Endothelial cell of umbilical vein (primary cell): ENCODE measurements around the gene DAPK3. TPM values are rescaled to one million over a fixed set of nuclear protein-coding genes. Genes with fewer than 3 reads are reported as not detected.
A peak's percentile ranks its signal among the peaks of the same experiment; 100 is the strongest.

Experiments used
- BruUV-seq: library from RNA; stranded (reverse); fragments of 400-500 nt; replicated peaks from 2 replicates; lab custom pipeline; 2021; lab: Mats Ljungman, UMichigan
- CTCF ChIA-PET: fragments of 300-600, 350-600 bp; sonication (Branson Sonifier 250); formaldehyde crosslinking; loops from one replicate; lab custom pipeline; 2021; ENCODE audit warnings: antibody characterized with exemption, inconsistent platforms; lab: Charles Lee
- POLR2A ChIA-PET: fragments of 300-600, 350-600 bp; sonication (Branson Sonifier 250); formaldehyde crosslinking; loops from one replicate; lab custom pipeline; 2021; ENCODE audit warnings: antibody characterized with exemption, inconsistent platforms; lab: Charles Lee
- DNase-seq: peaks from one replicate; pipeline ENCODE4 v3.0.0-alpha.2; 2011; ENCODE audit warnings: low read depth, low spot score
- FAIRE-seq: peaks from 2 replicates; lab custom pipeline; 2011; peaks lifted over from hg19 to GRCh38; lab: Jason Lieb, UNC
- H2AFZ ChIP-seq: 2 replicates; pipeline ENCODE4 v1.6.0; 2012; ENCODE audit warnings: low read depth, low read length, control low read depth, inconsistent platforms
- H3K27ac ChIP-seq: 2 replicates; pipeline ENCODE4 v1.5.1; 2011; ENCODE audit warnings: low read depth, mild to moderate bottlenecking, control low read depth, low read length, moderate library complexity; ENCODE audit not compliant: insufficient read depth
- H3K27me3 ChIP-seq, 2 experiments: 2 replicates each; pipeline versions ENCODE4 v1.6.0 to v1.6.1; 2011; ENCODE audit warnings: low read length in 2 of 2, mixed read lengths in 1 of 2; ENCODE audit not compliant: control insufficient read depth in 2 of 2, insufficient read depth in 2 of 2
- H3K36me3 ChIP-seq, 2 experiments: 2 replicates in 1 of 2; 3 replicates in 1 of 2; pipeline ENCODE4 v1.5.1; 2011; ENCODE audit warnings: low read length in 2 of 2, mild to moderate bottlenecking in 1 of 2, moderate library complexity in 1 of 2; ENCODE audit not compliant: control insufficient read depth in 2 of 2, insufficient read depth in 2 of 2; ENCODE audit errors: extremely low read depth in 1 of 2
- H3K4me1 ChIP-seq: 3 replicates; pipeline ENCODE4 v1.5.1; 2011; ENCODE audit warnings: mild to moderate bottlenecking, low read length; ENCODE audit not compliant: control insufficient read depth, insufficient read depth; ENCODE audit errors: extremely low read depth
- H3K4me2 ChIP-seq: 2 replicates; pipeline ENCODE4 v1.6.1; 2011; ENCODE audit warnings: low read length, control low read depth, mixed read lengths; ENCODE audit not compliant: insufficient read depth
- H3K4me3 ChIP-seq, 3 experiments: fragments of 200-600 bp in 1 of 3; sonication (generic), shearing (Covaris generic) in 1 of 3; replicated peaks in 1 of 3; 2 replicates each; pipeline ENCODE4 v1.5.1; 2011 to 2016; ENCODE audit warnings: control low read depth in 3 of 3, low read length in 3 of 3, mild to moderate bottlenecking in 2 of 3, inconsistent platforms in 1 of 3, low read depth in 1 of 3, moderate library complexity in 1 of 3; ENCODE audit not compliant: insufficient read depth in 1 of 3
- H3K79me2 ChIP-seq: 2 replicates; pipeline ENCODE4 v1.6.0; 2012; ENCODE audit warnings: low read length, inconsistent platforms; ENCODE audit not compliant: control insufficient read depth, insufficient read depth
- H3K9ac ChIP-seq: replicated peaks from 2 replicates; pipeline ENCODE3; 2011; ENCODE audit warnings: low read length, control low read depth; ENCODE audit not compliant: insufficient read depth; ENCODE audit errors: extremely low read depth
- H3K9me1 ChIP-seq: replicated peaks from 3 replicates; pipeline ENCODE4 v1.6.0; 2011; ENCODE audit warnings: mild to moderate bottlenecking, low read length; ENCODE audit not compliant: control insufficient read depth, insufficient read depth; ENCODE audit errors: extremely low read depth
- H3K9me3 ChIP-seq: replicated peaks from 2 replicates; pipeline ENCODE4 v1.5.1; 2012; ENCODE audit warnings: low read length, inconsistent platforms; ENCODE audit not compliant: control insufficient read depth, insufficient read depth
- H4K20me1 ChIP-seq: replicated peaks from 2 replicates; pipeline ENCODE3; 2011; ENCODE audit warnings: mild to moderate bottlenecking, low read length; ENCODE audit not compliant: control insufficient read depth, insufficient read depth; ENCODE audit errors: extremely low read depth
- EZH2 ChIP-seq: IDR thresholded peaks from 2 replicates; pipeline ENCODE4 v1.6.1; 2012; ENCODE audit warnings: borderline replicate concordance, low read depth, mild to moderate bottlenecking, moderate library complexity, low read length, inconsistent platforms; ENCODE audit not compliant: severe bottlenecking
- FOS ChIP-seq: IDR thresholded peaks from 2 replicates; pipeline ENCODE4 v1.6.1; 2011; ENCODE audit warnings: mild to moderate bottlenecking, low read length, moderate library complexity, borderline replicate concordance; ENCODE audit not compliant: insufficient read depth
- GATA2 ChIP-seq: IDR thresholded peaks from 2 replicates; pipeline ENCODE4 v1.7.0; 2011; ENCODE audit warnings: low read depth, mild to moderate bottlenecking, moderate library complexity, mixed read lengths, low read length; ENCODE audit not compliant: insufficient read length, insufficient read depth
- JUN ChIP-seq: IDR thresholded peaks from 2 replicates; pipeline ENCODE4 v1.6.1; 2011; ENCODE audit warnings: borderline replicate concordance, low read depth; ENCODE audit not compliant: insufficient read length, insufficient read depth
- MAX ChIP-seq: IDR thresholded peaks from 2 replicates; pipeline ENCODE4 v1.6.1; 2011; ENCODE audit not compliant: insufficient read depth, insufficient read length
- MYC ChIP-seq: IDR thresholded peaks from one replicate; pipeline ENCODE4 v1.6.1; 2011; ENCODE audit warnings: mild to moderate bottlenecking, low read depth, low read length
- POLR2A ChIP-seq: IDR thresholded peaks from 2 replicates; pipeline ENCODE4 v1.6.1; 2012; ENCODE audit warnings: low read depth, mild to moderate bottlenecking, control low read depth, low read length
- POLR2AphosphoS5 ChIP-seq: IDR thresholded peaks from 2 replicates; pipeline ENCODE4 v1.6.1; 2012; ENCODE audit warnings: low read depth, mild to moderate bottlenecking, control low read depth, low read length, moderate library complexity; ENCODE audit not compliant: insufficient read depth
- dilution Hi-C: fragments of 300-500 bp; cut with MboI; formaldehyde crosslinking; loops from one replicate; pipeline ENCODE4 v1.15.0; 2019; ENCODE audit warnings: low sequenced_read_pairs; ENCODE audit not compliant: extremely low pct_ligation_motif_present
- intact Hi-C: fragments of 100-400 bp; cut with micrococcal nuclease; formaldehyde crosslinking; loops from one replicate; pipeline ENCODE4 v1.10.0; 2022
- polyA plus RNA-seq, 4 experiments: library from polyadenylated mRNA; depleted of rRNA in 3 of 4; stranded (reverse) in 3 of 4; unstranded in 1 of 4; fragments of >200 nt; gene quantifications; 2 replicates each; pipeline versions ENCODE4 v1.2.1 to v1.2.3, GENCODE V29; 2011 to 2012; ENCODE audit warnings: missing spikeins in 1 of 4
- total RNA-seq: library from RNA; stranded (reverse); gene quantifications from 2 replicates; pipeline ENCODE4 v1.2.3, GENCODE V29; 2021
- TF ChIP-seq, protein P1 (sequence below), 2 donors: IDR thresholded peaks; 1 replicate in 1 of 2; 2 replicates in 1 of 2; pipeline ENCODE4 v1.5.1; 2011; ENCODE audit warnings: low read length in 2 of 2, mild to moderate bottlenecking in 2 of 2, moderate library complexity in 2 of 2, control low read depth in 1 of 2, inconsistent platforms in 1 of 2, low read depth in 1 of 2; ENCODE audit not compliant: insufficient read depth in 1 of 2; ENCODE audit errors: extremely low read depth in 1 of 2

The DAPK3 gene
- total and polyA plus RNA-seq, 2 donors (not counting 3 experiments of a cell fraction or from before 2014, with no cell fraction given): 157 to 175 TPM

GRCh38 chr19:3985643-3986259 is 14.9 kb upstream of the DAPK3 start:
- TF ChIP-seq POLR2A (no peak), FOS (no peak), MAX (no peak), MYC (no peak), JUN (no peak), GATA2 (no peak), POLR2AphosphoS5 (no peak), EZH2 (no peak)
- TF ChIP-seq, protein P1, sequence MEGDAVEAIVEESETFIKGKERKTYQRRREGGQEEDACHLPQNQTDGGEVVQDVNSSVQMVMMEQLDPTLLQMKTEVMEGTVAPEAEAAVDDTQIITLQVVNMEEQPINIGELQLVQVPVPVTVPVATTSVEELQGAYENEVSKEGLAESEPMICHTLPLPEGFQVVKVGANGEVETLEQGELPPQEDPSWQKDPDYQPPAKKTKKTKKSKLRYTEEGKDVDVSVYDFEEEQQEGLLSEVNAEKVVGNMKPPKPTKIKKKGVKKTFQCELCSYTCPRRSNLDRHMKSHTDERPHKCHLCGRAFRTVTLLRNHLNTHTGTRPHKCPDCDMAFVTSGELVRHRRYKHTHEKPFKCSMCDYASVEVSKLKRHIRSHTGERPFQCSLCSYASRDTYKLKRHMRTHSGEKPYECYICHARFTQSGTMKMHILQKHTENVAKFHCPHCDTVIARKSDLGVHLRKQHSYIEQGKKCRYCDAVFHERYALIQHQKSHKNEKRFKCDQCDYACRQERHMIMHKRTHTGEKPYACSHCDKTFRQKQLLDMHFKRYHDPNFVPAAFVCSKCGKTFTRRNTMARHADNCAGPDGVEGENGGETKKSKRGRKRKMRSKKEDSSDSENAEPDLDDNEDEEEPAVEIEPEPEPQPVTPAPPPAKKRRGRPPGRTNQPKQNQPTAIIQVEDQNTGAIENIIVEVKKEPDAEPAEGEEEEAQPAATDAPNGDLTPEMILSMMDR (IDR thresholded peaks at IDR 0.05; ENCODE audit: extremely low read depth in 1 of 2, insufficient read depth in 1 of 2, low read depth in 1 of 2, low read length in 2 of 2): no peak
- ChIA-PET POLR2A (interaction anchor here (0.5 to 5.3 kb wide), 7 partner anchors 10 to 225 kb away, joined by 3 to 82 read pairs (median 3); partner anchors contain the start of genes DAPK3 and MRPL54), CTCF (interaction anchor here (1.1 to 2.1 kb wide), 6 partner anchors 15 to 216 kb away, joined by 3 to 9 read pairs (median 6); partner anchors contain the start of genes DAPK3 and PIAS4)
- peaks cover 29 to 33% of the 10 kb centered on the region in 2 experiments for H3K36me3 ChIP-seq
- H2AFZ ChIP-seq: peak overlapping the region; percentile 66
- no peaks in the 10 kb centered on the region for H3K9me3 ChIP-seq
- H3K27ac ChIP-seq: no peak overlapping the region
- intact Hi-C loops: loop anchor here (1.0 to 5.0 kb wide), 5 partner anchors 14 to 219 kb away; partner anchors contain the start of genes DAPK3, PIAS4 and ZBTB7A
- H3K4me1 ChIP-seq: peaks cover 31% of the 10 kb centered on the region
- DNase-seq (no peak), FAIRE-seq (peak; percentile 21)
- peak overlapping the region; percentile 86 for H3K4me2 ChIP-seq
- peaks cover 45% of the 10 kb centered on the region for H3K79me2 ChIP-seq
- no peaks in the 10 kb centered on the region for H4K20me1 ChIP-seq
- H3K27me3 ChIP-seq: no peaks in the 10 kb centered on the region
- no peak overlapping the region for H3K9ac ChIP-seq
- BruUV-seq: no TSS peak
- H3K9me1 ChIP-seq: no peaks in the 10 kb centered on the region
- dilution Hi-C loops: no loop called here
- peak overlapping the region in 2 of 3 experiments; percentile 63 to 98 for H3K4me3 ChIP-seq
